Breast epithelium (tissue), 4 donors: ENCODE data around the gene RARG. TPM values are rescaled to one million over a fixed set of nuclear protein-coding genes. Genes with fewer than 3 reads are reported as not detected.

ENCODE experiments used
- DNase-seq, 2 donors: peaks; one replicate each; pipeline ENCODE4 v3.0.0-alpha.2; 2019; ENCODE audit warnings: low spot score in 2 of 2
- H3K27ac ChIP-seq, 2 donors: fragments of 200-600 bp; sonication (generic) in 1 of 2; one replicate each; pipeline ENCODE4 v1.5.1; 2016 to 2019; ENCODE audit warnings: mild to moderate bottlenecking in 1 of 2
- H3K27me3 ChIP-seq, 2 donors: fragments of 200-600 bp; sonication (generic) in 1 of 2; one replicate each; pipeline versions ENCODE4 v1.5.1 to v1.6.0; 2017 to 2019; ENCODE audit warnings: control low read depth in 1 of 2, mild to moderate bottlenecking in 1 of 2
- H3K36me3 ChIP-seq: fragments of 200-600 bp; one replicate; pipeline ENCODE4 v1.5.1; 2019
- H3K4me1 ChIP-seq, 2 donors: fragments of 200-600 bp; sonication (generic); one replicate each; pipeline ENCODE4 v1.5.1; 2016 to 2019; ENCODE audit warnings: control low read depth in 1 of 2
- H3K4me3 ChIP-seq, 3 donors: fragments of 200-600 bp; sonication (generic); 1 replicate in 2 of 3; 2 replicates in 1 of 3; pipeline ENCODE4 v1.5.1; 2016 to 2019; ENCODE audit warnings: mild to moderate bottlenecking in 3 of 3, moderate library complexity in 2 of 3
- H3K9me3 ChIP-seq, 2 donors: fragments of 200-600 bp; sonication (generic) in 1 of 2; one replicate each; pipeline ENCODE4 v1.5.1; 2016 to 2019; ENCODE audit warnings: control low read depth in 1 of 2
- POLR2A ChIP-seq: fragments of 450-650 bp; IDR thresholded peaks from one replicate; pipeline ENCODE4 v1.6.1; 2016; ENCODE audit warnings: antibody characterized with exemption, mild to moderate bottlenecking, moderate library complexity
- POLR2AphosphoS5 ChIP-seq, 3 donors: sonication (generic); formaldehyde crosslinking; IDR thresholded peaks; one replicate each; pipeline ENCODE4 v1.6.1; 2017; ENCODE audit warnings: antibody characterized with exemption in 3 of 3
- intact Hi-C: fragments of 100-400 bp; cut with DNase I; formaldehyde crosslinking; loops from one replicate; pipeline ENCODE4 v1.15.1; 2023; ENCODE audit warnings: low total_unique reads
- total RNA-seq, 3 donors: library from RNA; depleted of rRNA; stranded (reverse); fragments of >200 nt; gene quantifications; one replicate each; pipeline ENCODE4 v1.1.0, GENCODE V29; 2016
- TF ChIP-seq, protein P1 (sequence below), 3 donors: fragments of 450-650 bp; IDR thresholded peaks; one replicate each; pipeline ENCODE4 v1.5.1; 2016 to 2017; ENCODE audit warnings: antibody characterized with exemption in 3 of 3, mild to moderate bottlenecking in 3 of 3, moderate library complexity in 3 of 3

The RARG gene
- total RNA-seq, 3 donors from 2014 or later: 12.2 to 39.8 (median 23.3) TPM

DNA sequence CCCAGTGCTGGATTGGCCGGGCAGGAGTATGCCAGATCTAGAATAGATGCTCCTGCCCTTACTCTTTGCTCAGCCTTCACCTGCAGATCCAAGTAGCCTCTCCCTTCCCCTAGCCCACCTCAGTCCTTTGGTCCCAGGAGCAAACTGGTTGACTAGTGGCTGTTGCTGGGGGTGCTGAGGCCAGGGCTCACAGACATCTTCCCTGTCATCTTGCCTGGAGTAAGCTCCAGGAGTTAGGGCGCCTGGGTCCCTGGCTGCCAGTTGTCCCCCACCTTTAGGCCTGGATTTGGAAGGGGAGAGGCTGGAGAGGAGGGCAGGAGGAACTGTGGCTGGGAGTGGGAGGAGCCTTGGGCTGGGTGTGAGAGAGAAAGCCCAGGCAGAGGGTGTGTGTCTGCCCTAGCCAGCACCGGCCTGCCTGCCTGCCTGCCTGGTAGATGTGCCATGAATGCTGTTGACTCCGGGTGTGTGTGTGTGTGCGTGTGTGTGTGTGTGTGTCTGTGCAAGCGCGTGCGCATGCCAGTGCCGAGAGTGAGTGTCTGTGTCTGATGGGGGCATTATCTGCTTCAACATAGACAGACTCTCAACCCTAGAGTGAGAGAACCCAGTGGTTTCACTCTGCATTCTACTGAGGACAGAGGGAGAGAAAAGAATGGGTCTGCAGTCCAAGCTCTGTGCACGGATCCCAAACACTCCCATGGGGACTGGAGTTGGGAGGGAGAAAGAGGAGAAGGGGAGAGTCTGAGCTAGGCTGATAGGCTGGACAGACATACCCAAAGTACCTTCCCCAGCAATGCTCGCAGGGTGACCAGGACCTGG is 845 bp upstream of the RARG start:
- Histone ChIP-seq H3K36me3 (no peaks in the 10 kb centered on the region), H3K27ac (peak overlapping the region; percentile 94 to 98), H3K9me3 (no peaks in the 10 kb centered on the region), H3K4me3 (peak overlapping the region; percentile 69 to 92 (median 80)), H3K27me3 (no peaks in the 10 kb centered on the region), H3K4me1 (peaks cover 17 to 48% of the 10 kb centered on the region in 2 donors)
- peak in 1 of 2 donors; percentile 74 for DNase-seq
- intact Hi-C loops: no loop called here
- TF ChIP-seq, protein P1, sequence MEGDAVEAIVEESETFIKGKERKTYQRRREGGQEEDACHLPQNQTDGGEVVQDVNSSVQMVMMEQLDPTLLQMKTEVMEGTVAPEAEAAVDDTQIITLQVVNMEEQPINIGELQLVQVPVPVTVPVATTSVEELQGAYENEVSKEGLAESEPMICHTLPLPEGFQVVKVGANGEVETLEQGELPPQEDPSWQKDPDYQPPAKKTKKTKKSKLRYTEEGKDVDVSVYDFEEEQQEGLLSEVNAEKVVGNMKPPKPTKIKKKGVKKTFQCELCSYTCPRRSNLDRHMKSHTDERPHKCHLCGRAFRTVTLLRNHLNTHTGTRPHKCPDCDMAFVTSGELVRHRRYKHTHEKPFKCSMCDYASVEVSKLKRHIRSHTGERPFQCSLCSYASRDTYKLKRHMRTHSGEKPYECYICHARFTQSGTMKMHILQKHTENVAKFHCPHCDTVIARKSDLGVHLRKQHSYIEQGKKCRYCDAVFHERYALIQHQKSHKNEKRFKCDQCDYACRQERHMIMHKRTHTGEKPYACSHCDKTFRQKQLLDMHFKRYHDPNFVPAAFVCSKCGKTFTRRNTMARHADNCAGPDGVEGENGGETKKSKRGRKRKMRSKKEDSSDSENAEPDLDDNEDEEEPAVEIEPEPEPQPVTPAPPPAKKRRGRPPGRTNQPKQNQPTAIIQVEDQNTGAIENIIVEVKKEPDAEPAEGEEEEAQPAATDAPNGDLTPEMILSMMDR (IDR thresholded peaks at IDR 0.05): no peak
- no peak for TF ChIP-seq POLR2A
- TF ChIP-seq POLR2AphosphoS5 (IDR thresholded peaks at IDR 0.05): no peak

DNA sequence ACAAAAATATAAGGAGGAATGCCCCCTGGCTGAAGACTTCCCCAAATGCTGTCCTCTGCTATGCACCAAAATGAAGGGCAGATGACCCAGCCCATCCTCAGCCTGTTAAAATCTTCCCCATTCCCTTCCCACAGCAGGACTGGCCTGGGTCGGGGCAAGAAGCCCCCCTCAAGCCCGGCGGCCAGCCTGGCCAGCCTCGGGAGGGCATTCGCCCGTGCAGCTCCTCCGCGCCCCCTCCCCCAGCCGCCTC is 413 bp downstream of the RARG start:
- Histone ChIP-seq H3K4me1 (peaks cover 17 to 48% of the 10 kb centered on the region in 2 donors), H3K9me3 (no peaks in the 10 kb centered on the region), H3K27ac (peak overlapping the region; percentile 94 to 98), H3K27me3 (no peaks in the 10 kb centered on the region), H3K36me3 (no peaks in the 10 kb centered on the region), H3K4me3 (peak overlapping the region; percentile 69 to 92 (median 80))
- intact Hi-C loops: no loop called here
- no peak for DNase-seq
- TF ChIP-seq, protein P1 (IDR thresholded peaks at IDR 0.05): no peak
- TF ChIP-seq POLR2AphosphoS5 (IDR thresholded peaks at IDR 0.05) (no peak), POLR2A (no peak)

DNA sequence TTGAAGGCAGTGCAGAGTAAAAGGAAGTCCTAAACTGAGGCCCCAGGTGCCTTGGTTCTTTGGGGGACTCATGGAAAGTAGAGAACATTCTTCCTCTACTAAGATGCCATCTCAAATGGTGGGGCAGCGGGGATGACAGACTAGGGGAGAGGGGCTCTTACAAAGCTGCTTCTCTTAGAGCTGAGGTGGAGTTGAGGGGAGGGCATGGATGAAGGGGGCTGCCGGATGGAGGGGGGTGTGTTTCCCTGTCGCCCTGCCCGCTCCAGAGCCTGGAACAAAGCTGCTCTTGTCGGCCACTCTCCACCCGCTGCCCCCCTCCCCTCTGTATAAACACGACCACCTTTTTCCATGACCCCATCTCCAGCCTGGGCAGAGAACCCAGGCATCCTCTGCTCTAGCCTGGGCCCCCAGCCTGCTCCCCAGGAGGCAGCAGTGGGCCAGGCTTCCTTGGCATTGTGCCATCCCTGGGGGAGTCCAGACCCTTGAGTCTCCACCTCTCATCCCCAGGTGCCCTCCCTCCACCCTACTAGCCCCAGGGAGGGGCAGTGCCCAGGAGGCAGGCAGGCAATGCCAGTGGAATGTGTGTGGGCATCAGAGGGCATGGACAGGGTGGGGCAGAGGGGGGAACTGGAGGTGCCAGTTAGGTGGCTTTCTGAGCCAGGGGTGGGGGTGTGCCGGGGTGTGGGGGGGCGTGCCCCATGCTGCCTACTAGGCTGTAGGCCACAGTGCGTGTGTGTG is 1.7 kb downstream of the RARG start:
- Histone ChIP-seq H3K4me3 (peak overlapping the region in 2 of 3 donors; percentile 80 to 92), H3K27ac (peak overlapping the region; percentile 94 to 98), H3K27me3 (no peaks in the 10 kb centered on the region), H3K9me3 (no peaks in the 10 kb centered on the region), H3K4me1 (peaks cover 17 to 52% of the 10 kb centered on the region in 2 donors), H3K36me3 (no peaks in the 10 kb centered on the region)
- peak; percentile 83 to 93 for DNase-seq
- intact Hi-C loops: no loop called here
- TF ChIP-seq POLR2AphosphoS5 (IDR thresholded peaks at IDR 0.05) (peak in 2 of 3 donors; percentile 78 to 84), POLR2A (no peak)

DNA sequence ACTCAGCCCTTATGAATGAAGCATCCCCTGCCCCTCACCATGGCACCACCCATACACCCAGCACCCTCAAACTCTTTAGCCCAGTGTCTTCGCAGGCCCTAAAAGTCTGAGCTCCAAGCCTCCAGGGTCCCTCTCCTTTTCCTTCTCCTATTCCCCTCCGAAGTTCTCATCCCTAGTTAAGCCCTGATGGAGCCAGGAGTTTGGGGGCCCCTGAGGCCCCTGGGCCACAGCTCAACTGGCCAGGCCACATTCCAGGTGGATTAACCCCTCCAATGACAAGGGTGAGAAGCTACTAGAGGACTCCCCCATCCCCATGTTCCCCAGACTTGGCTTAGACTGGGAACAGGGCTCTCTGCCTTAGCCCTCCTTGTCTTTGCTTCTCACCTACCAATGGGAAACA is 2.6 kb downstream of the RARG start:
- TF ChIP-seq POLR2AphosphoS5 (IDR thresholded peaks at IDR 0.05): no peak
- H3K36me3 ChIP-seq: no peaks in the 10 kb centered on the region
- DNase-seq: no peak
- peak overlapping the region in 2 of 3 donors; percentile 80 to 92 for H3K4me3 ChIP-seq
- no peaks in the 10 kb centered on the region for H3K9me3 ChIP-seq
- intact Hi-C loops: no loop called here
- H3K27me3 ChIP-seq: no peaks in the 10 kb centered on the region
- peak overlapping the region; percentile 94 to 98 for H3K27ac ChIP-seq
- H3K4me1 ChIP-seq: peaks cover 17 to 51% of the 10 kb centered on the region in 2 donors

DNA sequence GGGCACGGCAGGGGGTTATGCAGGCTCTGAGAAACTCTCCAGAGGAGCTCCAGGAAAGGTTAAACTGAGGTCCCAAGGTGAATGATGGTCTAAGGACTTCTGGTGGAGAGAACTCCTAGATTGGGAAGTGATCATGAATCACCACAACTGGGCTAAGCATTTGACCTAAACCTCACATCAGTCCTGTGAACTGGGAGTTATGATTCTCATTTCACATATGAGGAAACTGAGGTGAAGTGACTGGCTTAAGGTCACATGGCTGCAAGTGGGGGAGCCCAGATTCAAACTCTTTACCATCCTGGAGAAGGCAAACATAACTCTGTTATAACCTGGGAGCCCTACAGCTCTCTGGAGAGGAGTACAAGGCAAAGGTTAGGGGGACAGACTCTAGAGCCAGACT is 4.2 kb downstream of the RARG start:
- Histone ChIP-seq H3K27ac (peak overlapping the region; percentile 94 to 98), H3K4me1 (peaks cover 8 to 51% of the 10 kb centered on the region in 2 donors), H3K4me3 (no peak overlapping the region), H3K27me3 (no peaks in the 10 kb centered on the region), H3K9me3 (no peaks in the 10 kb centered on the region), H3K36me3 (no peaks in the 10 kb centered on the region)
- TF ChIP-seq POLR2A (no peak), POLR2AphosphoS5 (IDR thresholded peaks at IDR 0.05) (no peak)
- TF ChIP-seq, protein P1 (IDR thresholded peaks at IDR 0.05): no peak
- intact Hi-C loops: no loop called here
- no peak for DNase-seq

DNA sequence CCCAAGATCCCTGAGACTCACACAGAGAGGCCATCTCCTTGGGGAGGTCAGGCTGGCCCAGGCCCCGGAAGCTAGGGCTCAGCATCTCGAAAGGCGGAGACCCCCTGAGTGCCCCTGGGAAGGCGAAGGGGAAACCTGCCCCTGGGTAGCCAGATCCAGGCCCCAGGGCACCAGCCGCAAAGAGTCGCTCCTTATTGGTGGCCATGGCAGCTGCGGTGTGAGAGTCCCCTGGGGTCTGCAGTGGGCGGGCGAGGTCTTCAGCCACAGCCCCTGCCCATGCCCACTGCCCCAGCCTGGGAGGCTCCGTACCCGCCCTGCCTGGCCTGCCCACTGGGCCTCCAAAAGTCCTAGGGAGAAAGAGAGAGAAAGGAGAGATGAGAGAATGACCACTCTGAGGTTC is 4.7 kb downstream of the RARG start:
- Histone ChIP-seq H3K9me3 (no peaks in the 10 kb centered on the region), H3K4me1 (peaks cover 13 to 56% of the 10 kb centered on the region in 2 donors), H3K4me3 (no peak overlapping the region), H3K36me3 (no peaks in the 10 kb centered on the region), H3K27me3 (no peaks in the 10 kb centered on the region), H3K27ac (peak overlapping the region; percentile 94 to 98)
- no peak for DNase-seq
- TF ChIP-seq, protein P1 (IDR thresholded peaks at IDR 0.05): no peak
- TF ChIP-seq POLR2A (no peak), POLR2AphosphoS5 (IDR thresholded peaks at IDR 0.05) (no peak)
- intact Hi-C loops: no loop called here
